Endothelial cell of umbilical vein (primary cell): ENCODE data around the gene CILP2.

Source experiments
- CTCF ChIP-seq, 2 donors: IDR thresholded peaks; 1 replicate in 1 of 2; 2 replicates in 1 of 2; pipeline ENCODE4 v1.5.1; 2011; ENCODE audit warnings: low read length in 2 of 2, mild to moderate bottlenecking in 2 of 2, moderate library complexity in 2 of 2, control low read depth in 1 of 2, inconsistent platforms in 1 of 2, low read depth in 1 of 2; ENCODE audit not compliant: insufficient read depth in 1 of 2; ENCODE audit errors: extremely low read depth in 1 of 2
- FOS ChIP-seq: IDR thresholded peaks from 2 replicates; pipeline ENCODE4 v1.6.1; 2011; ENCODE audit warnings: mild to moderate bottlenecking, low read length, moderate library complexity, borderline replicate concordance; ENCODE audit not compliant: insufficient read depth
- MYC ChIP-seq: IDR thresholded peaks from one replicate; pipeline ENCODE4 v1.6.1; 2011; ENCODE audit warnings: mild to moderate bottlenecking, low read depth, low read length
- POLR2A ChIP-seq: IDR thresholded peaks from 2 replicates; pipeline ENCODE4 v1.6.1; 2012; ENCODE audit warnings: low read depth, mild to moderate bottlenecking, control low read depth, low read length
- POLR2AphosphoS5 ChIP-seq: IDR thresholded peaks from 2 replicates; pipeline ENCODE4 v1.6.1; 2012; ENCODE audit warnings: low read depth, mild to moderate bottlenecking, control low read depth, low read length, moderate library complexity; ENCODE audit not compliant: insufficient read depth

DNA sequence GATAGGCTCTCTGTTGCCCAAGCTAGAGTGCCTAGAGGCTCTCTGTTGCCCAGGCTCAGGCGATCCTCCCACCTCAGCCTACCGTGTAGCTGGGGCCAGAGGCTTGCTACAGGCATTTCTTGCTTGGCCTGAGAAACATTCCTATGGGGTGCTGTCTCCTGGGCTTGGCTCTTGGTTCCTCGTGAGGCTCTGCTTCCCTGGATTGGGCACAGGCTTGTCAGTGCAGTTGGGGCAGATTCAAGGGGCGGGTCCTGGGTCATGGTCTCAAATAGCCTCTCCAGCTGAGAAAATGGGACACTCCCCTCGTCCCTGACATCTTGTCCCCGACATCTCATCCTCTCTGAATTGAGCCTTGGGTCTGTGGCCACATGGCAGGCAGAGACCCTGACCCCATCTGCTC lies 27.6 kb upstream of the CILP2 start:
- no peak for TF ChIP-seq POLR2A
- no peak for TF ChIP-seq CTCF (IDR thresholded peaks at IDR 0.05; ENCODE audit: extremely low read depth in 1 of 2, insufficient read depth in 1 of 2, low read depth in 1 of 2, low read length in 2 of 2)
- no peak for TF ChIP-seq POLR2AphosphoS5
- no peak for TF ChIP-seq MYC
- TF ChIP-seq FOS = no peak
